T-helper 1 cell treated with Interleukin-12 subunit alpha and Interleukin-12 subunit beta and Interleukin-4 antibody, amounts not matched to agents 30 ng/mL and 1 ng/mL, for 36 hours (primary cell): ENCODE data around the gene GPC5. TPM values are rescaled to one million over a fixed set of nuclear protein-coding genes. Genes with fewer than 3 reads are reported as not detected.
"Not testable (repeated sequence)": the region's sequence is repeated elsewhere in the genome, so short reads cannot be mapped to it uniquely, and the experiment has no call there.

ENCODE experiments used
- intact Hi-C: fragments of 100-400 bp; cut with micrococcal nuclease; formaldehyde crosslinking; loops from one replicate; pipeline ENCODE4 v1.15.1; 2024
- total RNA-seq: library from RNA; stranded (reverse); gene quantifications from 2 replicates; pipeline ENCODE4 v1.2.3, GENCODE V29; 2022

GPC5 gene
- total RNA-seq, 1 donor from 2014 or later, result 0.22 TPM

GRCh38 chr13:91368676-91369440 lies 29.6 kb upstream of the GPC5 start:
- intact Hi-C loops, result loop anchor here (1.0 kb wide), 1 partner anchor 20 kb away; no protein-coding TSS in a partner anchor

- intact Hi-C loops, result loop anchor here (1.0 kb wide), 1 partner anchor 20 kb away; no protein-coding TSS in a partner anchor
Measured at GRCh38 chr13:91369441-91369831, 29.0 kb upstream of the GPC5 start.

- intact Hi-C loops, result loop anchor here (10.0 kb wide), 1 partner anchor 704 kb away; no protein-coding TSS in a partner anchor
Measured at GRCh38 chr13:91370501-91370900, 27.9 kb upstream of the GPC5 start.

GRCh38 chr13:91372911-91373310 lies 25.5 kb upstream of the GPC5 start:
- intact Hi-C loops, result loop anchor here (10.0 kb wide), 1 partner anchor 702 kb away; no protein-coding TSS in a partner anchor

- intact Hi-C loops, result loop anchor here (1.0 to 10.0 kb wide), 4 partner anchors 24 to 700 kb away; partner anchors contain the start of gene GPC5
Measured at GRCh38 chr13:91375116-91375729, 23.2 kb upstream of the GPC5 start.

- intact Hi-C loops, result loop anchor here (1.0 kb wide), 2 partner anchors 25 to 341 kb away; no protein-coding TSS in a partner anchor
Measured at GRCh38 chr13:91381371-91381770, 17.1 kb upstream of the GPC5 start.

- intact Hi-C loops, result no loop called here
Measured at GRCh38 chr13:91383836-91384235, 14.6 kb upstream of the GPC5 start.

GRCh38 chr13:91384896-91385295 lies 13.5 kb upstream of the GPC5 start:
- intact Hi-C loops, result no loop called here

GRCh38 chr13:91389186-91389585 lies 9.2 kb upstream of the GPC5 start:
- intact Hi-C loops, result no loop called here

GRCh38 chr13:91397595-91397994 lies 826 bp upstream of the GPC5 start:
- intact Hi-C loops, result no loop called here

GRCh38 chr13:91399189-91400062 lies 1.0 kb downstream of the GPC5 start:
- intact Hi-C loops, result loop anchor here (2.0 kb wide), 1 partner anchor 25 kb away; no protein-coding TSS in a partner anchor

GRCh38 chr13:91400063-91400399 lies 1.6 kb downstream of the GPC5 start:
- intact Hi-C loops, result no loop called here

- intact Hi-C loops, result no loop called here
Measured at GRCh38 chr13:91400671-91401070, 2.2 kb downstream of the GPC5 start.

- intact Hi-C loops, result no loop called here
Measured at GRCh38 chr13:91401920-91402319, 3.5 kb downstream of the GPC5 start.

GRCh38 chr13:91405240-91405639 lies 6.8 kb downstream of the GPC5 start:
- intact Hi-C loops, result no loop called here

- intact Hi-C loops, result loop anchor here (1.0 kb wide), 5 partner anchors 25 to 272 kb away; no protein-coding TSS in a partner anchor
Measured at GRCh38 chr13:91406619-91407018, 8.2 kb downstream of the GPC5 start.

- intact Hi-C loops, result no loop called here
Measured at GRCh38 chr13:91408971-91409370, 10.6 kb downstream of the GPC5 start.

GRCh38 chr13:91416579-91416978 lies 18.2 kb downstream of the GPC5 start:
- intact Hi-C loops, result not testable (repeated sequence)

- intact Hi-C loops, result no loop called here
Measured at GRCh38 chr13:91417660-91418325, 19.4 kb downstream of the GPC5 start.

GRCh38 chr13:91426913-91427312 lies 28.5 kb downstream of the GPC5 start:
- intact Hi-C loops, result no loop called here

GRCh38 chr13:91438674-91439073 lies 40.3 kb downstream of the GPC5 start:
- intact Hi-C loops, result not testable (repeated sequence)
